ENCODE results near the gene CD2.

Gene CD2

GRCh38 chr1:116760996-116761665, 6.9 kb downstream of the CD2 start:
- no peak for DNase-seq

GRCh38 chr1:116762281-116762680, 8.1 kb downstream of the CD2 start:
- no peak for DNase-seq

GRCh38 chr1:116762781-116763115, 8.5 kb downstream of the CD2 start:
- no peak for DNase-seq

GRCh38 chr1:116763116-116763786, 9.0 kb downstream of the CD2 start:
- DNase-seq = no peak

- no peak for DNase-seq
Measured at GRCh38 chr1:116763787-116764465, 9.7 kb downstream of the CD2 start.

GRCh38 chr1:116764466-116764898, 10.3 kb downstream of the CD2 start:
- no peak for DNase-seq

- DNase-seq = no peak
Measured at GRCh38 chr1:116764906-116765862, 11.0 kb downstream of the CD2 start.

- no peak for DNase-seq
Measured at GRCh38 chr1:116765962-116766361, 11.7 kb downstream of the CD2 start.

GRCh38 chr1:116766616-116767469, 12.6 kb downstream of the CD2 start:
- no peak for DNase-seq

GRCh38 chr1:116767782-116768382, 13.7 kb downstream of the CD2 start:
- DNase-seq = no peak

GRCh38 chr1:116768416-116769103, 14.3 kb downstream of the CD2 start:
- no peak for DNase-seq

GRCh38 chr1:116769104-116769452, 14.8 kb downstream of the CD2 start:
- no peak for DNase-seq

- DNase-seq = no peak
Measured at GRCh38 chr1:116769561-116769977, 15.3 kb downstream of the CD2 start.

- DNase-seq = no peak
Measured at GRCh38 chr1:116769994-116770393, 15.8 kb downstream of the CD2 start.

GRCh38 chr1:116770625-116771024, 16.4 kb downstream of the CD2 start:
- no peak for DNase-seq

- no peak for DNase-seq
Measured at GRCh38 chr1:116771997-116772647, 17.9 kb downstream of the CD2 start.

- no peak for DNase-seq
Measured at GRCh38 chr1:116772648-116773045, 18.4 kb downstream of the CD2 start.

- no peak for DNase-seq
Measured at GRCh38 chr1:116775116-116775752, 21.0 kb downstream of the CD2 start.

- DNase-seq = no peak
Measured at GRCh38 chr1:116777831-116778830, 23.9 kb downstream of the CD2 start.
